ENCODE measurements around the gene SLC13A3.
A peak's percentile ranks its signal among the peaks of the same experiment; 100 is the strongest.

Gene SLC13A3

GRCh38 chr20:46557231-46557956, 93.9 kb downstream of the SLC13A3 start:
- H3K4me3 ChIP-seq (ENCODE audit: low read length): no peak overlapping the region
- no peak for TF ChIP-seq CTCF (IDR thresholded peaks at IDR 0.05; ENCODE audit: insufficient read depth, low read depth, low read length, missing control alignments)
- peak; percentile 63 for DNase-seq (ENCODE audit: low read depth)

- TF ChIP-seq CTCF (IDR thresholded peaks at IDR 0.05; ENCODE audit: insufficient read depth, low read depth, low read length, missing control alignments): no peak
- no peak for DNase-seq (ENCODE audit: low read depth)
- H3K4me3 ChIP-seq (ENCODE audit: low read length): no peak overlapping the region
These were observed 95.8 kb downstream of the SLC13A3 start for GRCh38 chr20:46555370-46555956.

DNA sequence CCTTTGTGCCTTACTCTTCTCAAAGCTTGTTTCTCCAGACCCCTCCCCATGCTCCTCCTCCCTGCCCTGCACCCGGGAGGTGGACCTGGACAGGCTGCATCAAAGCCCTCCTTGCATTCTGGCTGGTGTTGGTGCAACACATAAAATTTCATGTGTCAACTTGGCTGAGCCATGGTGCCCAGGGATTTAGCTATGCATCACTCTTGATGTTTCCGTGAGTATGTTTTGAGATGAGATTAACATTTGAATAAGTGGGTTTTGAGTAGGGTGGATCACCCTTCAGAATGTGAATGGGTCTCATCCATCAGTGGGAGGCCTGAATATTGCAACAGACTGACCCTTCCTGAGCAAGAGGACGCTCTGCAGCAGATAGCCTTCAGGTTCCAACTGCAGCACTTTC, 96.4 kb downstream of the SLC13A3 start:
- TF ChIP-seq CTCF (IDR thresholded peaks at IDR 0.05; ENCODE audit: insufficient read depth, low read depth, low read length, missing control alignments): no peak
- DNase-seq (ENCODE audit: low read depth): no peak
- H3K4me3 ChIP-seq (ENCODE audit: low read length): no peak overlapping the region

- no peak for DNase-seq (ENCODE audit: low read depth)
- TF ChIP-seq CTCF (IDR thresholded peaks at IDR 0.05; ENCODE audit: insufficient read depth, low read depth, low read length, missing control alignments): no peak
- no peak overlapping the region for H3K4me3 ChIP-seq (ENCODE audit: low read length)
These were observed 97.3 kb downstream of the SLC13A3 start for GRCh38 chr20:46553926-46554325.

GRCh38 chr20:46552460-46553420, 98.5 kb downstream of the SLC13A3 start:
- TF ChIP-seq CTCF (IDR thresholded peaks at IDR 0.05; ENCODE audit: insufficient read depth, low read depth, low read length, missing control alignments): no peak
- no peak for DNase-seq (ENCODE audit: low read depth)
- no peak overlapping the region for H3K4me3 ChIP-seq (ENCODE audit: low read length)

- no peak for DNase-seq (ENCODE audit: low read depth)
- no peak overlapping the region for H3K4me3 ChIP-seq (ENCODE audit: low read length)
- TF ChIP-seq CTCF (IDR thresholded peaks at IDR 0.05; ENCODE audit: insufficient read depth, low read depth, low read length, missing control alignments): no peak
These were observed 99.5 kb downstream of the SLC13A3 start for GRCh38 chr20:46551522-46552381.
